ENCODE data around the gene GUCA1C.

- no peak for TF ChIP-seq CTCF (IDR thresholded peaks at IDR 0.05)
- TF ChIP-seq EP300 (IDR thresholded peaks at IDR 0.05) = no peak
- no peak for TF ChIP-seq POLR2AphosphoS5 (IDR thresholded peaks at IDR 0.05)
These were observed 5.3 kb upstream of the GUCA1C start for GRCh38 chr3:108959017-108959416.

Measured in suprapubic skin (tissue), 4 donors.